OCI-LY3 (cell line): ENCODE results near the gene RPS24.

Source experiments
- H2AFZ ChIP-seq: fragments of 200-600, 300-600 bp; shearing (Covaris generic); 2 replicates; pipeline ENCODE4 v1.6.0; 2014; ENCODE audit warnings: antibody characterized with exemption, low read depth, low read length
- H3K27ac ChIP-seq: fragments of 200-600, 300-600 bp; sonication (generic); 2 replicates; pipeline ENCODE4 v1.5.1; 2014; ENCODE audit warnings: mild to moderate bottlenecking, low read length, moderate library complexity, mixed read lengths
- H3K27me3 ChIP-seq: fragments of 200-600, 300-600 bp; sonication (generic); 2 replicates; pipeline ENCODE4 v1.6.1; 2014; ENCODE audit warnings: low read depth, low read length, mixed read lengths
- H3K36me3 ChIP-seq: fragments of 200-600, 300-600 bp; sonication (generic); replicated peaks from 2 replicates; pipeline ENCODE3; 2014; ENCODE audit warnings: low read depth, low read length, mixed read lengths
- H3K4me1 ChIP-seq: fragments of 300-600, 200-600 bp; sonication (generic); 2 replicates; pipeline ENCODE4 v1.6.1; 2014; ENCODE audit warnings: low read length, mixed read lengths
- H3K4me2 ChIP-seq: fragments of 200-600, 300-600 bp; sonication (generic); 2 replicates; pipeline ENCODE4 v1.6.1; 2014; ENCODE audit warnings: low read length, mixed read lengths
- H3K4me3 ChIP-seq: fragments of 300-600, 200-600 bp; sonication (generic); 2 replicates; pipeline ENCODE4 v1.5.1; 2014; ENCODE audit warnings: antibody characterized with exemption, mild to moderate bottlenecking, low read length, moderate library complexity
- H3K79me2 ChIP-seq: fragments of 300-600, 200-600 bp; shearing (Covaris generic); 2 replicates; pipeline ENCODE4 v1.6.1; 2014; ENCODE audit warnings: mild to moderate bottlenecking, low read length, mixed read lengths
- H3K9ac ChIP-seq: fragments of 300-600, 200-600 bp; shearing (Covaris generic); 2 replicates; pipeline ENCODE4 v1.6.0; 2014; ENCODE audit warnings: mild to moderate bottlenecking, low read length, moderate library complexity
- H3K9me3 ChIP-seq: fragments of 200-600, 300-600 bp; shearing (Covaris generic); 2 replicates; pipeline ENCODE4 v1.6.1; 2014; ENCODE audit warnings: low read length, mixed read lengths; ENCODE audit not compliant: insufficient read depth
- H4K20me1 ChIP-seq: fragments of 200-600, 300-600 bp; sonication (generic); 2 replicates; pipeline ENCODE4 v1.6.1; 2016; ENCODE audit warnings: low read length, mixed read lengths; ENCODE audit not compliant: insufficient read depth
- EZH2phosphoT487 ChIP-seq: fragments of 200-600 bp; shearing (Covaris generic); IDR thresholded peaks from 2 replicates; pipeline ENCODE4 v1.6.1; 2018; ENCODE audit warnings: antibody characterized with exemption, mixed run types, low read depth
- TF ChIP-seq, protein P1 (sequence below): fragments of 200-600, 300-600 bp; sonication (generic); IDR thresholded peaks from 2 replicates; pipeline ENCODE4 v1.5.1; 2014; ENCODE audit warnings: antibody characterized with exemption, low read length, low read depth

RPS24 gene

DNA sequence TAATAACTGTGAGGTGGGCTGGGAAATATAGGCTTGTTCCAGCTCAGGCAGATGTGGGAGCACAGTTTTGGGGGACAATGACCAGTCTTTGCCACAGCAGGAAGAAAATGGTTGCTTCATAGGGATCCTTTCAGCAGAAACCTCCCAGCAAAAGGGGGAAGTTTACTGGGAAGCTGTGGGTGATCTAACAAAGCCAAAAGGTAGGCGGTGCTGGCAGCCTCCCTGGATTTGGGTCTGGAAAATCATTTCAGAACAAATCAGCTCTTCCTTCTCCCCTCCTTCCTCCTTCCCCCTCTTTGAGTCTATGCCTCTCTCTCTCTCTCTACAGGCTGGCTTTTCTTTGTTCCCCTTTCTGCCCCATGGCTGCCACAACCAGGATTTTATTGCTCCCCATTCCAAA is 16.2 kb downstream of the RPS24 start:
- Histone ChIP-seq H3K27me3 (no peaks in the 10 kb centered on the region), H3K27ac (no peak overlapping the region), H3K36me3 (no peaks in the 10 kb centered on the region), H3K4me3 (no peak overlapping the region), H2AFZ (no peak overlapping the region), H3K79me2 (no peaks in the 10 kb centered on the region), H3K9me3 (no peaks in the 10 kb centered on the region), H3K9ac (no peak overlapping the region), H4K20me1 (no peaks in the 10 kb centered on the region), H3K4me1 (peaks cover 25% of the 10 kb centered on the region), H3K4me2 (no peak overlapping the region)
- no peak for TF ChIP-seq EZH2phosphoT487
- TF ChIP-seq, protein P1, sequence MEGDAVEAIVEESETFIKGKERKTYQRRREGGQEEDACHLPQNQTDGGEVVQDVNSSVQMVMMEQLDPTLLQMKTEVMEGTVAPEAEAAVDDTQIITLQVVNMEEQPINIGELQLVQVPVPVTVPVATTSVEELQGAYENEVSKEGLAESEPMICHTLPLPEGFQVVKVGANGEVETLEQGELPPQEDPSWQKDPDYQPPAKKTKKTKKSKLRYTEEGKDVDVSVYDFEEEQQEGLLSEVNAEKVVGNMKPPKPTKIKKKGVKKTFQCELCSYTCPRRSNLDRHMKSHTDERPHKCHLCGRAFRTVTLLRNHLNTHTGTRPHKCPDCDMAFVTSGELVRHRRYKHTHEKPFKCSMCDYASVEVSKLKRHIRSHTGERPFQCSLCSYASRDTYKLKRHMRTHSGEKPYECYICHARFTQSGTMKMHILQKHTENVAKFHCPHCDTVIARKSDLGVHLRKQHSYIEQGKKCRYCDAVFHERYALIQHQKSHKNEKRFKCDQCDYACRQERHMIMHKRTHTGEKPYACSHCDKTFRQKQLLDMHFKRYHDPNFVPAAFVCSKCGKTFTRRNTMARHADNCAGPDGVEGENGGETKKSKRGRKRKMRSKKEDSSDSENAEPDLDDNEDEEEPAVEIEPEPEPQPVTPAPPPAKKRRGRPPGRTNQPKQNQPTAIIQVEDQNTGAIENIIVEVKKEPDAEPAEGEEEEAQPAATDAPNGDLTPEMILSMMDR: no peak

- Histone ChIP-seq H3K9ac (no peak overlapping the region), H3K4me2 (no peak overlapping the region), H3K27ac (no peak overlapping the region), H3K36me3 (no peaks in the 10 kb centered on the region), H3K79me2 (no peaks in the 10 kb centered on the region), H3K27me3 (no peaks in the 10 kb centered on the region), H3K4me1 (peaks cover 8% of the 10 kb centered on the region; the same call in 1 of the 2 replicates), H3K4me3 (no peak overlapping the region), H3K9me3 (no peaks in the 10 kb centered on the region), H2AFZ (no peak overlapping the region), H4K20me1 (no peaks in the 10 kb centered on the region)
- TF ChIP-seq EZH2phosphoT487: no peak
- TF ChIP-seq, protein P1: no peak
Measured at GRCh38 chr10:78053211-78053868, 19.7 kb downstream of the RPS24 start.

- no peaks in the 10 kb centered on the region for H3K9me3 ChIP-seq
- no peaks in the 10 kb centered on the region for H3K36me3 ChIP-seq
- no peak overlapping the region for H3K4me2 ChIP-seq
- no peak overlapping the region for H3K27ac ChIP-seq
- no peaks in the 10 kb centered on the region for H3K27me3 ChIP-seq
- H3K9ac ChIP-seq: no peak overlapping the region
- no peaks in the 10 kb centered on the region for H3K79me2 ChIP-seq
- TF ChIP-seq, protein P1: no peak
- TF ChIP-seq EZH2phosphoT487: no peak
- no peaks in the 10 kb centered on the region for H4K20me1 ChIP-seq
- no peak overlapping the region for H2AFZ ChIP-seq
- no peaks in the 10 kb centered on the region for H3K4me1 ChIP-seq
- no peak overlapping the region for H3K4me3 ChIP-seq
Measured at GRCh38 chr10:78058562-78058961, 24.9 kb downstream of the RPS24 start.

- H3K9me3 ChIP-seq: no peaks in the 10 kb centered on the region
- no peaks in the 10 kb centered on the region for H3K36me3 ChIP-seq
- no peak overlapping the region for H3K9ac ChIP-seq
- no peak overlapping the region for H3K27ac ChIP-seq
- TF ChIP-seq EZH2phosphoT487: no peak
- TF ChIP-seq, protein P1: no peak
- no peaks in the 10 kb centered on the region for H3K27me3 ChIP-seq
- no peak overlapping the region for H3K4me3 ChIP-seq
- no peaks in the 10 kb centered on the region for H4K20me1 ChIP-seq
- H3K79me2 ChIP-seq: no peaks in the 10 kb centered on the region
- no peak overlapping the region for H3K4me2 ChIP-seq
- no peaks in the 10 kb centered on the region for H3K4me1 ChIP-seq
- no peak overlapping the region for H2AFZ ChIP-seq
Measured at GRCh38 chr10:78059906-78060702, 26.4 kb downstream of the RPS24 start.
